HepG2 (cell line): ENCODE measurements around the gene MYLK. TPM values are rescaled to one million over a fixed set of nuclear protein-coding genes. Genes with fewer than 3 reads are reported as not detected.

Source experiments
- CBFB ChIP-seq: sonication (generic); formaldehyde crosslinking; IDR thresholded peaks from 2 replicates; pipeline ENCODE4 v1.4.0; 2020; ENCODE audit warnings: missing genetic modification reagents
- FOXJ3 ChIP-seq: sonication (generic); formaldehyde crosslinking; IDR thresholded peaks from 2 replicates; pipeline ENCODE4 v1.4.0; 2020; ENCODE audit warnings: missing genetic modification reagents, mild to moderate bottlenecking, borderline replicate concordance
- NPAS2 ChIP-seq: sonication (generic); formaldehyde crosslinking; IDR thresholded peaks from 2 replicates; pipeline ENCODE4 v1.8.0; 2022; ENCODE audit warnings: mild to moderate bottlenecking, missing genetic modification reagents, borderline replicate concordance
- ZNF460 ChIP-seq: sonication (generic); formaldehyde crosslinking; IDR thresholded peaks from 2 replicates; pipeline ENCODE4 v1.5.1; 2020; ENCODE audit warnings: missing genetic modification reagents, mild to moderate bottlenecking, borderline replicate concordance
- ZNF607 ChIP-seq: sonication (generic); formaldehyde crosslinking; IDR thresholded peaks from 2 replicates; pipeline ENCODE4 v1.5.1; 2020; ENCODE audit warnings: missing genetic modification reagents, mild to moderate bottlenecking, borderline replicate concordance
- ZNF878 ChIP-seq: sonication (generic); formaldehyde crosslinking; IDR thresholded peaks from 2 replicates; pipeline ENCODE4 v1.8.1; 2023; ENCODE audit warnings: mild to moderate bottlenecking, missing genetic modification reagents, moderate library complexity
- ZSCAN12 ChIP-seq: sonication (generic); formaldehyde crosslinking; IDR thresholded peaks from 2 replicates; pipeline ENCODE4 v1.9.0; 2021; ENCODE audit warnings: mild to moderate bottlenecking, missing genetic modification reagents
- polyA plus RNA-seq, 8 experiments: library from polyadenylated mRNA; depleted of rRNA in 3 of 8; stranded (reverse) in 7 of 8; unstranded in 1 of 8; fragments of >200 nt; fragmentation: Illumina TruSeq in 4 of 8; extraction: Trizol in 4 of 8; gene quantifications; 2 replicates each; pipeline versions ENCODE4 v1.2.1 to v1.2.3, GENCODE V29; 2011 to 2016; ENCODE audit warnings: low read depth in 4 of 8, missing spikeins in 1 of 8, mixed read lengths in 1 of 8; ENCODE audit not compliant: insufficient read depth in 1 of 8
- total RNA-seq, 5 experiments: library from RNA; depleted of rRNA; stranded (reverse); fragments of >200 nt; fragmentation: Illumina TruSeq; extraction: Trizol; gene quantifications; 2 replicates each; pipeline ENCODE4 v1.2.3, GENCODE V29; 2016; ENCODE audit warnings: low read depth in 1 of 5
- TF ChIP-seq, protein P1 (sequence below): sonication (generic); formaldehyde crosslinking; IDR thresholded peaks from 2 replicates; pipeline ENCODE4 v1.9.0; 2021; ENCODE audit warnings: mild to moderate bottlenecking, missing genetic modification reagents
- TF ChIP-seq, protein P2 (sequence below): sonication (generic); formaldehyde crosslinking; IDR thresholded peaks from 2 replicates; pipeline ENCODE4 v1.4.0; 2020; ENCODE audit warnings: low read depth, missing genetic modification reagents
- TF ChIP-seq, protein P3 (sequence below): sonication (generic); formaldehyde crosslinking; IDR thresholded peaks from 2 replicates; pipeline ENCODE4 v1.5.1; 2020; ENCODE audit warnings: mild to moderate bottlenecking, missing genetic modification reagents
- TF ChIP-seq, protein P4 (sequence below): IDR thresholded peaks from 2 replicates; pipeline ENCODE4 v1.6.1; 2016; ENCODE audit warnings: low read depth
- TF ChIP-seq, protein P5 (sequence below): sonication (generic); formaldehyde crosslinking; IDR thresholded peaks from 2 replicates; pipeline ENCODE4 v1.4.0; 2020; ENCODE audit warnings: mild to moderate bottlenecking, missing genetic modification reagents

MYLK gene
- total and polyA plus RNA-seq, 2 of the 13 experiments (the other 11 are each of a cell fraction or from before 2014, with no cell fraction given) = 10.6 to 34.9 TPM

DNA sequence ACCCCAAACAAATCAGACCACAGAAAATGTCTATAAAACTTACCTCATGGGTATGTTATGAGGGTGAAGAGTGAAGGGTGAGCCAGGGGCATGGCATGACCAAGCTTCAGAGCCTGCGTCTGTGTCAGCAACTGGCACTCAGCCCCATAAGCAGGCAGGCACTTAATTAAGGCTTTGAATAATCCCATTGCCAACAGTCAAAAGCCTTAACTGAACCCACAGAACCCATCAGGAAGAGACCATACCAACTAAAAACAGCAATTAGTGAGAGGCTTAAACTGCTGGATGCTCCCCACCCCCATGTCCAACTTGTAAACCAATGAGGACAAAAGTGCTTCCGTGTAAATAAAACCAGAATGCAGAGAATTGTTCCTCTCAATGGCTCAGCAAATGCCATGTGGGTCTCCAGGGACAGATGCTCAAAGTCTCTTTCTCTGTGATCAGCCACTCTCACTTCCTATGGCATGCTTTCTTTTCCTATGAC, 126.0 kb downstream of the MYLK start (continued):
- TF ChIP-seq, protein P1, sequence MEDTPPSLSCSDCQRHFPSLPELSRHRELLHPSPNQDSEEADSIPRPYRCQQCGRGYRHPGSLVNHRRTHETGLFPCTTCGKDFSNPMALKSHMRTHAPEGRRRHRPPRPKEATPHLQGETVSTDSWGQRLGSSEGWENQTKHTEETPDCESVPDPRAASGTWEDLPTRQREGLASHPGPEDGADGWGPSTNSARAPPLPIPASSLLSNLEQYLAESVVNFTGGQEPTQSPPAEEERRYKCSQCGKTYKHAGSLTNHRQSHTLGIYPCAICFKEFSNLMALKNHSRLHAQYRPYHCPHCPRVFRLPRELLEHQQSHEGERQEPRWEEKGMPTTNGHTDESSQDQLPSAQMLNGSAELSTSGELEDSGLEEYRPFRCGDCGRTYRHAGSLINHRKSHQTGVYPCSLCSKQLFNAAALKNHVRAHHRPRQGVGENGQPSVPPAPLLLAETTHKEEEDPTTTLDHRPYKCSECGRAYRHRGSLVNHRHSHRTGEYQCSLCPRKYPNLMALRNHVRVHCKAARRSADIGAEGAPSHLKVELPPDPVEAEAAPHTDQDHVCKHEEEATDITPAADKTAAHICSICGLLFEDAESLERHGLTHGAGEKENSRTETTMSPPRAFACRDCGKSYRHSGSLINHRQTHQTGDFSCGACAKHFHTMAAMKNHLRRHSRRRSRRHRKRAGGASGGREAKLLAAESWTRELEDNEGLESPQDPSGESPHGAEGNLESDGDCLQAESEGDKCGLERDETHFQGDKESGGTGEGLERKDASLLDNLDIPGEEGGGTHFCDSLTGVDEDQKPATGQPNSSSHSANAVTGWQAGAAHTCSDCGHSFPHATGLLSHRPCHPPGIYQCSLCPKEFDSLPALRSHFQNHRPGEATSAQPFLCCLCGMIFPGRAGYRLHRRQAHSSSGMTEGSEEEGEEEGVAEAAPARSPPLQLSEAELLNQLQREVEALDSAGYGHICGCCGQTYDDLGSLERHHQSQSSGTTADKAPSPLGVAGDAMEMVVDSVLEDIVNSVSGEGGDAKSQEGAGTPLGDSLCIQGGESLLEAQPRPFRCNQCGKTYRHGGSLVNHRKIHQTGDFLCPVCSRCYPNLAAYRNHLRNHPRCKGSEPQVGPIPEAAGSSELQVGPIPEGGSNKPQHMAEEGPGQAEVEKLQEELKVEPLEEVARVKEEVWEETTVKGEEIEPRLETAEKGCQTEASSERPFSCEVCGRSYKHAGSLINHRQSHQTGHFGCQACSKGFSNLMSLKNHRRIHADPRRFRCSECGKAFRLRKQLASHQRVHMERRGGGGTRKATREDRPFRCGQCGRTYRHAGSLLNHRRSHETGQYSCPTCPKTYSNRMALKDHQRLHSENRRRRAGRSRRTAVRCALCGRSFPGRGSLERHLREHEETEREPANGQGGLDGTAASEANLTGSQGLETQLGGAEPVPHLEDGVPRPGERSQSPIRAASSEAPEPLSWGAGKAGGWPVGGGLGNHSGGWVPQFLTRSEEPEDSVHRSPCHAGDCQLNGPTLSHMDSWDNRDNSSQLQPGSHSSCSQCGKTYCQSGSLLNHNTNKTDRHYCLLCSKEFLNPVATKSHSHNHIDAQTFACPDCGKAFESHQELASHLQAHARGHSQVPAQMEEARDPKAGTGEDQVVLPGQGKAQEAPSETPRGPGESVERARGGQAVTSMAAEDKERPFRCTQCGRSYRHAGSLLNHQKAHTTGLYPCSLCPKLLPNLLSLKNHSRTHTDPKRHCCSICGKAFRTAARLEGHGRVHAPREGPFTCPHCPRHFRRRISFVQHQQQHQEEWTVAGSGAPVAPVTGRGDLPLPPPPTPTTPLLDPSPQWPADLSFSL (CRISPR knock-in tag) = no peak
- TF ChIP-seq FOXJ3 (CRISPR knock-in tag) (no peak), NPAS2 (no peak), ZNF460 (CRISPR knock-in tag) (no peak), ZSCAN12 (CRISPR knock-in tag) (no peak), CBFB (CRISPR knock-in tag) (no peak), ZNF878 (peak; percentile 58; the same call in 1 of the 2 replicates), ZNF607 (no peak)
- TF ChIP-seq, protein P2, sequence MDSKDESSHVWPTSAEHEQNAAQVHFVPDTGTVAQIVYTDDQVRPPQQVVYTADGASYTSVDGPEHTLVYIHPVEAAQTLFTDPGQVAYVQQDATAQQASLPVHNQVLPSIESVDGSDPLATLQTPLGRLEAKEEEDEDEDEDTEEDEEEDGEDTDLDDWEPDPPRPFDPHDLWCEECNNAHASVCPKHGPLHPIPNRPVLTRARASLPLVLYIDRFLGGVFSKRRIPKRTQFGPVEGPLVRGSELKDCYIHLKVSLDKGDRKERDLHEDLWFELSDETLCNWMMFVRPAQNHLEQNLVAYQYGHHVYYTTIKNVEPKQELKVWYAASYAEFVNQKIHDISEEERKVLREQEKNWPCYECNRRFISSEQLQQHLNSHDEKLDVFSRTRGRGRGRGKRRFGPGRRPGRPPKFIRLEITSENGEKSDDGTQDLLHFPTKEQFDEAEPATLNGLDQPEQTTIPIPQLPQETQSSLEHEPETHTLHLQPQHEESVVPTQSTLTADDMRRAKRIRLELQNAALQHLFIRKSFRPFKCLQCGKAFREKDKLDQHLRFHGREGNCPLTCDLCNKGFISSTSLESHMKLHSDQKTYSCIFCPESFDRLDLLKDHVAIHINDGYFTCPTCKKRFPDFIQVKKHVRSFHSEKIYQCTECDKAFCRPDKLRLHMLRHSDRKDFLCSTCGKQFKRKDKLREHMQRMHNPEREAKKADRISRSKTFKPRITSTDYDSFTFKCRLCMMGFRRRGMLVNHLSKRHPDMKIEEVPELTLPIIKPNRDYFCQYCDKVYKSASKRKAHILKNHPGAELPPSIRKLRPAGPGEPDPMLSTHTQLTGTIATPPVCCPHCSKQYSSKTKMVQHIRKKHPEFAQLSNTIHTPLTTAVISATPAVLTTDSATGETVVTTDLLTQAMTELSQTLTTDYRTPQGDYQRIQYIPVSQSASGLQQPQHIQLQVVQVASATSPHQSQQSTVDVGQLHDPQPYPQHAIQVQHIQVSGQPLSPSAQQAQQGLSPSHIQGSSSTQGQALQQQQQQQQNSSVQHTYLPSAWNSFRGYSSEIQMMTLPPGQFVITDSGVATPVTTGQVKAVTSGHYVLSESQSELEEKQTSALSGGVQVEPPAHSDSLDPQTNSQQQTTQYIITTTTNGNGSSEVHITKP = peak; percentile 64; the same call in 1 of the 2 replicates
- TF ChIP-seq, protein P3, sequence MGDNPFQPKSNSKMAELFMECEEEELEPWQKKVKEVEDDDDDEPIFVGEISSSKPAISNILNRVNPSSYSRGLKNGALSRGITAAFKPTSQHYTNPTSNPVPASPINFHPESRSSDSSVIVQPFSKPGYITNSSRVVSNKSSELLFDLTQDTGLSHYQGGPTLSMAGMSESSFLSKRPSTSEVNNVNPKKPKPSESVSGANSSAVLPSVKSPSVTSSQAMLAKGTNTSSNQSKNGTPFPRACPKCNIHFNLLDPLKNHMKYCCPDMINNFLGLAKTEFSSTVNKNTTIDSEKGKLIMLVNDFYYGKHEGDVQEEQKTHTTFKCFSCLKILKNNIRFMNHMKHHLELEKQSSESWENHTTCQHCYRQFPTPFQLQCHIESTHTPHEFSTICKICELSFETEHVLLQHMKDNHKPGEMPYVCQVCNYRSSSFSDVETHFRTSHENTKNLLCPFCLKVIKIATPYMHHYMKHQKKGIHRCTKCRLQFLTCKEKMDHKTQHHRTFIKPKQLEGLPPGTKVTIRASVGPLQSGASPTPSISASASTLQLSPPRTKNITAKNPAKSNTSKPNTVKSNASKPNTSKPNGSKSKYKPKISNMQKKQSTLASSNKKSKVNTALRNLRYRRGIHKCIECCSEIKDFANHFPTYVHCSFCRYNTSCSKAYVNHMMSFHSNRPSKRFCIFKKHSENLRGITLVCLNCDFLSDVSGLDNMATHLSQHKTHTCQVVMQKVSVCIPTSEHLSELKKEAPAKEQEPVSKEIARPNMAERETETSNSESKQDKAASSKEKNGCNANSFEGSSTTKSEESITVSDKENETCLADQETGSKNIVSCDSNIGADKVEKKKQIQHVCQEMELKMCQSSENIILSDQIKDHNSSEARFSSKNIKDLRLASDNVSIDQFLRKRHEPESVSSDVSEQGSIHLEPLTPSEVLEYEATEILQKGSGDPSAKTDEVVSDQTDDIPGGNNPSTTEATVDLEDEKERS = no peak
- TF ChIP-seq, protein P4, sequence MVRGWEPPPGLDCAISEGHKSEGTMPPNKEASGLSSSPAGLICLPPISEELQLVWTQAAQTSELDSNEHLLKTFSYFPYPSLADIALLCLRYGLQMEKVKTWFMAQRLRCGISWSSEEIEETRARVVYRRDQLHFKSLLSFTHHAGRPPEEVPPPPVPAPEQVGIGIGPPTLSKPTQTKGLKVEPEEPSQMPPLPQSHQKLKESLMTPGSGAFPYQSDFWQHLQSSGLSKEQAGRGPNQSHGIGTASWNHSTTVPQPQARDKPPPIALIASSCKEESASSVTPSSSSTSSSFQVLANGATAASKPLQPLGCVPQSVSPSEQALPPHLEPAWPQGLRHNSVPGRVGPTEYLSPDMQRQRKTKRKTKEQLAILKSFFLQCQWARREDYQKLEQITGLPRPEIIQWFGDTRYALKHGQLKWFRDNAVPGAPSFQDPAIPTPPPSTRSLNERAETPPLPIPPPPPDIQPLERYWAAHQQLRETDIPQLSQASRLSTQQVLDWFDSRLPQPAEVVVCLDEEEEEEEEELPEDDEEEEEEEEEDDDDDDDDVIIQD (CRISPR knock-in tag) = peak; percentile 90; the same call in 1 of the 2 replicates
- TF ChIP-seq, protein P5, sequence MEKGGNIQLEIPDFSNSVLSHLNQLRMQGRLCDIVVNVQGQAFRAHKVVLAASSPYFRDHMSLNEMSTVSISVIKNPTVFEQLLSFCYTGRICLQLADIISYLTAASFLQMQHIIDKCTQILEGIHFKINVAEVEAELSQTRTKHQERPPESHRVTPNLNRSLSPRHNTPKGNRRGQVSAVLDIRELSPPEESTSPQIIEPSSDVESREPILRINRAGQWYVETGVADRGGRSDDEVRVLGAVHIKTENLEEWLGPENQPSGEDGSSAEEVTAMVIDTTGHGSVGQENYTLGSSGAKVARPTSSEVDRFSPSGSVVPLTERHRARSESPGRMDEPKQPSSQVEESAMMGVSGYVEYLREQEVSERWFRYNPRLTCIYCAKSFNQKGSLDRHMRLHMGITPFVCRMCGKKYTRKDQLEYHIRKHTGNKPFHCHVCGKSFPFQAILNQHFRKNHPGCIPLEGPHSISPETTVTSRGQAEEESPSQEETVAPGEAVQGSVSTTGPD (CRISPR knock-in tag) = no peak
